H9 (cell line): ENCODE results near the gene ST6GALNAC5. TPM values are rescaled to one million over a fixed set of nuclear protein-coding genes. Genes with fewer than 3 reads are reported as not detected.

ENCODE experiments used
- DNase-seq: peaks from one replicate; pipeline ENCODE4 v3.0.0-alpha.2; 2017
- H2AFZ ChIP-seq: one replicate; pipeline ENCODE4 v1.6.1; 2013; ENCODE audit warnings: mild to moderate bottlenecking, low read length, control low read depth, moderate library complexity
- H2AK5ac ChIP-seq: 2 replicates; pipeline ENCODE4 v1.6.1; 2013; ENCODE audit warnings: low read length, control low read depth, mixed read lengths; ENCODE audit not compliant: insufficient read length
- H2BK120ac ChIP-seq: one replicate; pipeline ENCODE4 v1.6.1; 2013; ENCODE audit warnings: low read depth, mild to moderate bottlenecking, low read length, control low read depth, inconsistent platforms; ENCODE audit not compliant: poor library complexity, severe bottlenecking
- H2BK12ac ChIP-seq: 2 replicates; pipeline ENCODE4 v1.6.1; 2013; ENCODE audit warnings: low read length, control low read depth, mixed read lengths, low read depth; ENCODE audit not compliant: insufficient read length
- H2BK15ac ChIP-seq: 2 replicates; pipeline ENCODE4 v1.6.1; 2013; ENCODE audit warnings: low read depth, low read length, control low read depth
- H2BK20ac ChIP-seq: one replicate; pipeline ENCODE4 v1.6.1; 2013; ENCODE audit warnings: low read depth, mild to moderate bottlenecking, low read length, control low read depth, inconsistent platforms; ENCODE audit not compliant: poor library complexity, severe bottlenecking
- H2BK5ac ChIP-seq: 2 replicates; pipeline ENCODE4 v1.6.1; 2013; ENCODE audit warnings: low read length, control low read depth, mixed read lengths; ENCODE audit not compliant: insufficient read length
- H3K14ac ChIP-seq: 2 replicates; pipeline ENCODE4 v1.6.1; 2013; ENCODE audit warnings: low read length, control low read depth; ENCODE audit not compliant: insufficient read depth
- H3K18ac ChIP-seq: 2 replicates; pipeline ENCODE4 v1.6.1; 2013; ENCODE audit warnings: low read depth, mild to moderate bottlenecking, mixed read lengths, low read length, control low read depth; ENCODE audit not compliant: insufficient read length
- H3K23ac ChIP-seq: 2 replicates; pipeline ENCODE4 v1.6.1; 2013; ENCODE audit warnings: low read length, control low read depth, mixed read lengths, low read depth; ENCODE audit not compliant: insufficient read length
- H3K23me2 ChIP-seq: 2 replicates; pipeline ENCODE4 v1.6.1; 2013; ENCODE audit warnings: low read depth, mild to moderate bottlenecking, mixed read lengths, low read length, control low read depth; ENCODE audit not compliant: insufficient read length, poor library complexity, severe bottlenecking
- H3K27ac ChIP-seq: 2 replicates; pipeline ENCODE4 v1.5.1; 2013; ENCODE audit warnings: low read length, control low read depth, mixed read lengths, low read depth; ENCODE audit not compliant: insufficient read length
- H3K27me3 ChIP-seq: 2 replicates; pipeline ENCODE4 v1.6.1; 2013; ENCODE audit warnings: low read length, control low read depth, inconsistent platforms; ENCODE audit not compliant: insufficient read depth
- H3K4ac ChIP-seq: 2 replicates; pipeline ENCODE4 v1.6.1; 2013; ENCODE audit warnings: low read depth, mild to moderate bottlenecking, control low read depth, inconsistent platforms, low read length, moderate library complexity
- H3K4me1 ChIP-seq: 2 replicates; pipeline ENCODE4 v1.6.1; 2013; ENCODE audit warnings: low read length, control low read depth, inconsistent platforms; ENCODE audit not compliant: insufficient read depth
- H3K4me2 ChIP-seq: 2 replicates; pipeline ENCODE4 v1.6.1; 2013; ENCODE audit warnings: low read length, control low read depth, mixed read lengths; ENCODE audit not compliant: insufficient read length, insufficient read depth
- H3K56ac ChIP-seq: 2 replicates; pipeline ENCODE4 v1.6.1; 2013; ENCODE audit warnings: low read depth, mild to moderate bottlenecking, mixed read lengths, low read length, control low read depth; ENCODE audit not compliant: insufficient read length
- H3K79me1 ChIP-seq: 2 replicates; pipeline ENCODE4 v1.6.1; 2013; ENCODE audit warnings: low read depth, mild to moderate bottlenecking, moderate library complexity, low read length, control low read depth, inconsistent platforms; ENCODE audit not compliant: insufficient read depth, poor library complexity, severe bottlenecking
- H3K79me2 ChIP-seq: 2 replicates; pipeline ENCODE4 v1.6.1; 2013; ENCODE audit warnings: low read length, control low read depth, inconsistent platforms; ENCODE audit not compliant: insufficient read depth
- H3K9ac ChIP-seq: 2 replicates; pipeline ENCODE4 v1.6.1; 2013; ENCODE audit warnings: low read length, control low read depth, mixed read lengths; ENCODE audit not compliant: insufficient read length; ENCODE audit errors: extremely low read depth
- H3K9me3 ChIP-seq: one replicate; pipeline ENCODE4 v1.6.1; 2013; ENCODE audit warnings: low read depth, low read length, inconsistent platforms; ENCODE audit not compliant: control insufficient read depth
- H3T11ph ChIP-seq: one replicate; pipeline ENCODE4 v1.6.1; 2013; ENCODE audit warnings: mild to moderate bottlenecking, low read length, control low read depth, inconsistent platforms
- H4K20me1 ChIP-seq: one replicate; pipeline ENCODE4 v1.6.1; 2013; ENCODE audit not compliant: control insufficient read depth, insufficient read length, insufficient read depth
- H4K5ac ChIP-seq: 2 replicates; pipeline ENCODE4 v1.6.1; 2013; ENCODE audit warnings: low read depth, mild to moderate bottlenecking, mixed read lengths, low read length, control low read depth; ENCODE audit not compliant: insufficient read length
- H4K8ac ChIP-seq: replicated peaks from 2 replicates; pipeline ENCODE4 v1.6.1; 2013; ENCODE audit warnings: low read length, control low read depth, mixed read lengths, low read depth; ENCODE audit not compliant: insufficient read length
- H4K91ac ChIP-seq: 2 replicates; pipeline ENCODE4 v1.6.1; 2013; ENCODE audit warnings: low read depth, mild to moderate bottlenecking, moderate library complexity, mixed read lengths, low read length, control low read depth; ENCODE audit not compliant: insufficient read length
- H3K27ac Mint-ChIP-seq, 3 experiments: 2 replicates in 2 of 3; 3 replicates in 1 of 3; pipeline ENCODE4 v1.8.0; 2020 to 2021; ENCODE audit warnings: mixed read lengths in 3 of 3, mild to moderate bottlenecking in 1 of 3, moderate library complexity in 1 of 3
- H3K27me3 Mint-ChIP-seq: 2 replicates; pipeline ENCODE4 v1.8.0; 2021; ENCODE audit warnings: low read depth, mild to moderate bottlenecking, moderate library complexity, mixed read lengths
- H3K36me3 Mint-ChIP-seq, 3 experiments: 2 replicates in 2 of 3; 3 replicates in 1 of 3; pipeline ENCODE4 v1.8.0; 2020 to 2021; ENCODE audit warnings: low read depth in 3 of 3, mixed read lengths in 3 of 3; ENCODE audit not compliant: insufficient read depth in 1 of 3
- H3K4me1 Mint-ChIP-seq, 2 experiments: 2 replicates each; pipeline ENCODE4 v1.8.0; 2020; ENCODE audit warnings: mixed read lengths in 2 of 2
- H3K4me3 Mint-ChIP-seq, 2 experiments: 2 replicates in 1 of 2; 3 replicates in 1 of 2; pipeline ENCODE4 v1.8.0; 2020 to 2021; ENCODE audit warnings: mild to moderate bottlenecking in 2 of 2, mixed read lengths in 2 of 2, moderate library complexity in 1 of 2
- H3K9me3 Mint-ChIP-seq, 2 experiments: 2 replicates in 1 of 2; 3 replicates in 1 of 2; pipeline ENCODE4 v1.8.0; 2020; ENCODE audit warnings: mild to moderate bottlenecking in 2 of 2, mixed read lengths in 2 of 2, moderate library complexity in 1 of 2
- CTCF ChIP-seq: fragments of 200-600 bp; sonication (generic); conservative IDR thresholded peaks from 3 replicates; pipeline ENCODE4 v1.8.0; 2021; ENCODE audit warnings: antibody characterized with exemption, mild to moderate bottlenecking
- WGBS: extraction: QIAGEN DNeasy Blood & Tissue Kit; methylation state at CpG from one replicate; pipeline ENCODE4 v1.1.7; 2013; ENCODE audit warnings: missing lambda C conversion rate, low lambda C conversion rate, mixed read lengths; ENCODE audit not compliant: insufficient read length; ENCODE audit errors: extremely low coverage; 5-methylcytosine and 5-hydroxymethylcytosine counted together
- total RNA-seq: library from RNA; stranded (reverse); gene quantifications from 2 replicates; pipeline ENCODE4 v1.2.1, GENCODE V29; 2021

ST6GALNAC5 gene
- total RNA-seq, 1 experiment from 2014 or later, result 3.3 TPM

- H3K23ac ChIP-seq, result no peak overlapping the region
- H3K27ac ChIP-seq, result no peak overlapping the region
- H4K8ac ChIP-seq, result no peak overlapping the region
- no peak overlapping the region for H3K56ac ChIP-seq
- no peak overlapping the region for H2BK120ac ChIP-seq
- Mint-ChIP-seq H3K27ac (no peak overlapping the region), H3K9me3 (no peaks in the 10 kb centered on the region), H3K36me3 (no peaks in the 10 kb centered on the region), H3K27me3 (no peaks in the 10 kb centered on the region; the same call in 1 of the 2 replicates), H3K4me1 (peaks cover 7 to 10% of the 10 kb centered on the region in 2 experiments), H3K4me3 (no peak overlapping the region)
- WGBS, result no CpG with 5 or more reads among the region's 2 CpGs
- no peak overlapping the region for H2BK20ac ChIP-seq
- no peak overlapping the region for H2AK5ac ChIP-seq
- no peak for TF ChIP-seq CTCF
- DNase-seq, result no peak
- no peak overlapping the region for H2BK12ac ChIP-seq
- H3K79me2 ChIP-seq, result no peaks in the 10 kb centered on the region
- no peaks in the 10 kb centered on the region for H3K4me1 ChIP-seq
- H3K4ac ChIP-seq, result no peak overlapping the region
- no peak overlapping the region for H3T11ph ChIP-seq
- H3K9ac ChIP-seq, result no peak overlapping the region
- H3K27me3 ChIP-seq, result no peaks in the 10 kb centered on the region
- no peak overlapping the region for H3K14ac ChIP-seq
- no peak overlapping the region for H3K18ac ChIP-seq
- no peaks in the 10 kb centered on the region for H3K23me2 ChIP-seq
- H4K91ac ChIP-seq, result no peak overlapping the region
- no peaks in the 10 kb centered on the region for H3K79me1 ChIP-seq
- no peak overlapping the region for H2AFZ ChIP-seq
- H2BK15ac ChIP-seq, result no peak overlapping the region
- H2BK5ac ChIP-seq, result no peak overlapping the region
- no peak overlapping the region for H3K4me2 ChIP-seq
- no peak overlapping the region for H4K5ac ChIP-seq
- H4K20me1 ChIP-seq, result no peaks in the 10 kb centered on the region
- H3K9me3 ChIP-seq, result no peaks in the 10 kb centered on the region
These were observed 83.9 kb downstream of the ST6GALNAC5 start for GRCh38 chr1:76951153-76951552.
